Measurements from ENCODE around the gene LYPD6B.

DNA sequence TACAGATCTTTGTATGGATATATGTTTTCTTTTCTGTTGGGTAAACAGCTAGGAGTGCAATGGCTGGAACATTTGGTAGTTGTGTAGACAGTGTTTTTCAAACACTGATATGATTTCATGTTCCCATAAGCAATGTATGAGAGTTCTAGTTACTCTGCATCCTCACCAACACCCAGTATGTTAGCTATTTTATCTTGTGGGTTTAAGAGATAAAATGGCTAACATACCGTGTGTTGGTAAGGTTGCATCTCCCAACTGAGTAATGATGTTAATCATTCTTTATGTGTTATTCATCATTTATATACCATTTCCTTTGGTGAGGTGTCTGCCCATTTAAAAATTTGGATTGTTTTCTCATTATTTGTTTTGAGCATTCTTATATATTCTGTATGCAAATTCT lies 65.7 kb downstream of the LYPD6B start:
- TF ChIP-seq, protein P1, sequence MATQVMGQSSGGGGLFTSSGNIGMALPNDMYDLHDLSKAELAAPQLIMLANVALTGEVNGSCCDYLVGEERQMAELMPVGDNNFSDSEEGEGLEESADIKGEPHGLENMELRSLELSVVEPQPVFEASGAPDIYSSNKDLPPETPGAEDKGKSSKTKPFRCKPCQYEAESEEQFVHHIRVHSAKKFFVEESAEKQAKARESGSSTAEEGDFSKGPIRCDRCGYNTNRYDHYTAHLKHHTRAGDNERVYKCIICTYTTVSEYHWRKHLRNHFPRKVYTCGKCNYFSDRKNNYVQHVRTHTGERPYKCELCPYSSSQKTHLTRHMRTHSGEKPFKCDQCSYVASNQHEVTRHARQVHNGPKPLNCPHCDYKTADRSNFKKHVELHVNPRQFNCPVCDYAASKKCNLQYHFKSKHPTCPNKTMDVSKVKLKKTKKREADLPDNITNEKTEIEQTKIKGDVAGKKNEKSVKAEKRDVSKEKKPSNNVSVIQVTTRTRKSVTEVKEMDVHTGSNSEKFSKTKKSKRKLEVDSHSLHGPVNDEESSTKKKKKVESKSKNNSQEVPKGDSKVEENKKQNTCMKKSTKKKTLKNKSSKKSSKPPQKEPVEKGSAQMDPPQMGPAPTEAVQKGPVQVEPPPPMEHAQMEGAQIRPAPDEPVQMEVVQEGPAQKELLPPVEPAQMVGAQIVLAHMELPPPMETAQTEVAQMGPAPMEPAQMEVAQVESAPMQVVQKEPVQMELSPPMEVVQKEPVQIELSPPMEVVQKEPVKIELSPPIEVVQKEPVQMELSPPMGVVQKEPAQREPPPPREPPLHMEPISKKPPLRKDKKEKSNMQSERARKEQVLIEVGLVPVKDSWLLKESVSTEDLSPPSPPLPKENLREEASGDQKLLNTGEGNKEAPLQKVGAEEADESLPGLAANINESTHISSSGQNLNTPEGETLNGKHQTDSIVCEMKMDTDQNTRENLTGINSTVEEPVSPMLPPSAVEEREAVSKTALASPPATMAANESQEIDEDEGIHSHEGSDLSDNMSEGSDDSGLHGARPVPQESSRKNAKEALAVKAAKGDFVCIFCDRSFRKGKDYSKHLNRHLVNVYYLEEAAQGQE (IDR thresholded peaks at IDR 0.05), result no peak
- TF ChIP-seq CTCF (IDR thresholded peaks at IDR 0.05; ENCODE audit: low read depth, low read length, missing input control) (no peak), EGR1 (IDR thresholded peaks at IDR 0.05; ENCODE audit: low read depth in 2 of 2) (no peak), TAF1 (conservative IDR thresholded peaks at IDR 0.05) (no peak), JUND (IDR thresholded peaks at IDR 0.05) (no peak), YY1 (IDR thresholded peaks at IDR 0.05) (no peak), RAD21 (IDR thresholded peaks at IDR 0.05) (no peak), RXRA (IDR thresholded peaks at IDR 0.05) (no peak), GABPA (IDR thresholded peaks at IDR 0.05 in 1 of 2, conservative IDR thresholded peaks at IDR 0.05 in 1 of 2) (no peak), NR2F2 (IDR thresholded peaks at IDR 0.05) (no peak)
- TF ChIP-seq, protein P2, sequence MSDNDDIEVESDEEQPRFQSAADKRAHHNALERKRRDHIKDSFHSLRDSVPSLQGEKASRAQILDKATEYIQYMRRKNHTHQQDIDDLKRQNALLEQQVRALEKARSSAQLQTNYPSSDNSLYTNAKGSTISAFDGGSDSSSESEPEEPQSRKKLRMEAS (IDR thresholded peaks at IDR 0.05), result no peak
- TF ChIP-seq, protein P3, sequence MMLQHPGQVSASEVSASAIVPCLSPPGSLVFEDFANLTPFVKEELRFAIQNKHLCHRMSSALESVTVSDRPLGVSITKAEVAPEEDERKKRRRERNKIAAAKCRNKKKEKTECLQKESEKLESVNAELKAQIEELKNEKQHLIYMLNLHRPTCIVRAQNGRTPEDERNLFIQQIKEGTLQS (IDR thresholded peaks at IDR 0.05), result no peak
- TF ChIP-seq, protein P4, sequence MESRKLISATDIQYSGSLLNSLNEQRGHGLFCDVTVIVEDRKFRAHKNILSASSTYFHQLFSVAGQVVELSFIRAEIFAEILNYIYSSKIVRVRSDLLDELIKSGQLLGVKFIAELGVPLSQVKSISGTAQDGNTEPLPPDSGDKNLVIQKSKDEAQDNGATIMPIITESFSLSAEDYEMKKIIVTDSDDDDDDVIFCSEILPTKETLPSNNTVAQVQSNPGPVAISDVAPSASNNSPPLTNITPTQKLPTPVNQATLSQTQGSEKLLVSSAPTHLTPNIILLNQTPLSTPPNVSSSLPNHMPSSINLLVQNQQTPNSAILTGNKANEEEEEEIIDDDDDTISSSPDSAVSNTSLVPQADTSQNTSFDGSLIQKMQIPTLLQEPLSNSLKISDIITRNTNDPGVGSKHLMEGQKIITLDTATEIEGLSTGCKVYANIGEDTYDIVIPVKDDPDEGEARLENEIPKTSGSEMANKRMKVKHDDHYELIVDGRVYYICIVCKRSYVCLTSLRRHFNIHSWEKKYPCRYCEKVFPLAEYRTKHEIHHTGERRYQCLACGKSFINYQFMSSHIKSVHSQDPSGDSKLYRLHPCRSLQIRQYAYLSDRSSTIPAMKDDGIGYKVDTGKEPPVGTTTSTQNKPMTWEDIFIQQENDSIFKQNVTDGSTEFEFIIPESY (IDR thresholded peaks at IDR 0.05), result no peak
